AG10803 (cell line): ENCODE results near the gene SET.
"Not testable (repeated sequence)": the region's sequence is repeated elsewhere in the genome, so short reads cannot be mapped to it uniquely, and the experiment has no call there.

Source experiments
- DNase-seq: peaks from one replicate; pipeline ENCODE4 v3.0.0; 2010; ENCODE audit warnings: low read depth
- H3K4me3 ChIP-seq: 2 replicates; pipeline ENCODE4 v1.5.1; 2011; ENCODE audit warnings: mild to moderate bottlenecking, low read length, control low read depth
- CTCF ChIP-seq: conservative IDR thresholded peaks from 2 replicates; pipeline ENCODE4 v1.5.1; 2011; ENCODE audit warnings: mild to moderate bottlenecking, low read length, control low read depth, inconsistent platforms

The SET gene

GRCh38 chr9:128653908-128654307, 35.1 kb upstream of the SET start:
- no peak for DNase-seq
- TF ChIP-seq CTCF: no peak
- H3K4me3 ChIP-seq: no peak overlapping the region

GRCh38 chr9:128654481-128654880, 34.5 kb upstream of the SET start:
- H3K4me3 ChIP-seq: no peak overlapping the region
- no peak for DNase-seq
- TF ChIP-seq CTCF: no peak

GRCh38 chr9:128656416-128657343, 32.3 kb upstream of the SET start, which contains the start of gene DYNC2I2:
Gene DYNC2I2, minus strand, starts transcription at chr9:128656847. Its CDS starts 121 bp downstream, at chr9:128656726.
- peak; percentile 91 for DNase-seq
- TF ChIP-seq CTCF: no peak
- peak within 1 kb of the TSS; percentile 69 for H3K4me3 ChIP-seq

- DNase-seq: no peak
- TF ChIP-seq CTCF: no peak
- H3K4me3 ChIP-seq: no peak overlapping the region
Measured at GRCh38 chr9:128657344-128657704, 31.7 kb upstream of the SET start.

GRCh38 chr9:128657796-128658195, 31.2 kb upstream of the SET start:
- no peak for DNase-seq
- TF ChIP-seq CTCF: no peak
- no peak overlapping the region for H3K4me3 ChIP-seq

- DNase-seq: peak; percentile 25
Measured at GRCh38 chr9:128666481-128666941, 22.5 kb upstream of the SET start.

GRCh38 chr9:128669786-128670185, 19.2 kb upstream of the SET start:
- DNase-seq: no peak
- no peak overlapping the region for H3K4me3 ChIP-seq
- TF ChIP-seq CTCF: no peak

More at GRCh38 chr9:128666481-128666941, 22.5 kb upstream of the SET start:
- not testable (repeated sequence) for H3K4me3 ChIP-seq
